Stimulated activated CD4-positive, alpha-beta T cell treated with anti-CD3 and anti-CD28 coated beads, Interleukin-12 subunit alpha, Interleukin-12 subunit beta, amount 100 ng/mL, for 4 hours (primary cell): ENCODE data around the gene RPL35.

Source experiments
- DNase-seq: peaks from one replicate; pipeline ENCODE4 v3.0.0-alpha.2; 2020

The RPL35 gene

GRCh38 chr9:124875501-124875900 lies 13.7 kb upstream of the RPL35 start:
- DNase-seq = no peak

GRCh38 chr9:124873664-124874063 lies 11.9 kb upstream of the RPL35 start:
- no peak for DNase-seq

GRCh38 chr9:124871156-124871561 lies 9.4 kb upstream of the RPL35 start:
- DNase-seq = no peak

GRCh38 chr9:124870723-124871122 lies 9.0 kb upstream of the RPL35 start:
- DNase-seq = no peak

DNA sequence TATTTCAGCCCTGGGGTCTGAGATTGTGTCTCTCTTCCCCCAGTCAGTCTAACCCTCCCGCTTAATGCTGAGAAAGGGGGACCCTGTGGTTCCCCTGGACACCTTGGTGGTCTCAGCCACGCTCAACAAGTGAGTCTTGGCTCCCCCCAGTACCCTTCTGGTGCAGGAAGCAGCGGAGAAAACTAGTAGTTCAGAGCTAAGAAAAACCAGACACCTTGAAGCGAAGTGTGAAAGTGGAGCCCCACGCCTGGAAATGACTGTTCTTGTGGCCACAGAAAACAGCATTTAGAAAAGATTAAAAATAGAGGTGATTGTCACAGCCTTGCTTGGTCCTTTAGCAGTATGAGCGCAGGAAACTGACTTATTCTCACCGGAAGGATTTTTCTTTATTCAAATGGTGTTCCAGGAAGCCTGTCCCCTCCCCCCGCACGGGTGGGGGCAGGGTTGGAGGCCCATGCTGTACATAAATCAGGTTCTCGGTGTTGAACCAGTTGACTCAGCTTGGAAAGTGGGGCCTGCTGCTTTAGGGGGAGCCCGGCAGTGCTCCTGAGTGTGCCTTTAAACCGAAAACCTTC lies 8.3 kb upstream of the RPL35 start:
- DNase-seq = peak; percentile 88

- DNase-seq = peak; percentile 43
Observed at GRCh38 chr9:124869466-124869985, 7.8 kb upstream of the RPL35 start.

DNA sequence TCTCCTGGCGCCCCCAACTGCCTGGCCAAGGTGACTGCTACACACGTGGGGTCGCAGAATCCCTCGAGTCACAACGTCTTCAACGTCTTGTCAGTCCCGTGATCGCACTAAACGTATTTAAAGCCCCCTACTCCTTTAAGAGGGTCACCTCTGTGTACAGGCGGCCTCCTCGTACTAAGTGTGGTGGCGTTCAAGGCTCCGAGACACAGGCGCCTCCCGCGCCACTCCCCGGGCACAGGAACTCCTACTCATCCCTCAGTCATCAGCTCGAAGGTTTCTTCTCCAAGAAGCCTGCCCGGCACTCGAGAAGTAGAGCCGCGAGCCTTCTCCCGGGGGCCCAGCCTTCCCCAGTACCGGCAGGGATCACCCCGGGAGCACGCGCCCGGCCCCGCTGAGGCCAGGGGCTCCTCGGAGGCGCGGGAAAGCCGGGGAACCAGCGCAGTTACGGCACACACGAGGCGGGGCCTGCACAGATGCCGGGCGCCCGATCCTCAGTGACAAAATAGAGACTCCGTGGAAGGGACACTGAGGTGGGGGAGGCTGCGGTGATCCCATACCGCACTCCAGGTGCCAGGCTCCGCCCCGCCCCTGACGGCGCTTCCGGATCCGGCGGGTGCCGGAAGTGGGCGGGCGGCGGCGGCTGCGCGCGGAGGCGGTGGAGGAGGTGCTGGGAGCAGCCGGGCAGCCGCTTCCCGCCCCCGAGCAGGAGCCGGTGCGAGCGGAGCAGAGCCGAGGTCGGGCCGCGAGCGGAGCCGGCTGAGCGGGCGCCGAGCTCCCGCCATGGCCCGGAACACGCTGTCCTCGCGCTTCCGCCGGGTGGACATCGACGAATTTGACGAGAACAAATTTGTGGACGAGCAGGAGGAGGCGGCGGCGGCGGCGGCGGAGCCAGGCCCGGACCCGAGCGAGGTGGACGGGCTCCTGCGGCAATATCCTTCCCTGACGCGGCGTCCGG lies 7.0 kb upstream of the RPL35 start:
- DNase-seq = peak; percentile 93

GRCh38 chr9:124863371-124863871 lies 1.7 kb upstream of the RPL35 start:
- no peak for DNase-seq

- no peak for DNase-seq
Observed at GRCh38 chr9:124860582-124861341, 995 bp downstream of the RPL35 start.

DNA sequence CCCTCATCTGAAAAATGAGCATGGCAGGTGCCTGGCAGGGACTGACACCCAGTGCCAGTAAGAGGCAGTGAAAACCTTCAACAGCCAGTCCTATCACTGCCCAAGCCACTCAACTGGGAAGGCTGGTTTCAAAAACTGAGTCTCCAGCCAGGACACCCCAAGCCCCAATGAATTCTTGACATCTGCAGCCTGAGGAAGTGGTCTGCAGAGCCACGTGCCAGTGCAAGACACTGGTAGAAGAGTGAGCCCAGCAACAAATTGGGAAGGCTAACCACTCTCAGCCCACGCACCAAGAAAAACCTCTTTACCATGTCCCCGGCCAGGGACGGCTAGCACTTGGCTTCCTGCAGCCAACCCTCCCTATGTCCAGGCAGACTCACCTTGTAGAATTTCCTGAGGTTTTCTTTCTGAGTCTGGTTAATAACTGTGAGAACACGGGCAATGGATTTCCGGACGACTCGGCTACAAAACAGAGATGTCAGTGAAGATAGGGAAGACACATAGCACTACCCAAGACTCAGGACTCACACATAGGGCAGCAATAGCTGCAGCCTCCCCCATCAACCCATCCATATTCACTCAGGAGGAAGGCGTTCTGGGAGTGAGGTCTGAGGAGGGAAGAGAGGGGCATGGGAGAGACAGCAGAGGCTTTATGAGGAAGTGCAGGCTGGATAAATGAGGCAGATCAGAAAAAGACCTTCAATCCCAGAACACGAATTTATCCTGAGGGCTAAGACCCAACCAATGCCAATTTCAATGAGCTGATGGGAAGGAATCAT lies 1.8 kb downstream of the RPL35 start:
- no peak for DNase-seq

DNA sequence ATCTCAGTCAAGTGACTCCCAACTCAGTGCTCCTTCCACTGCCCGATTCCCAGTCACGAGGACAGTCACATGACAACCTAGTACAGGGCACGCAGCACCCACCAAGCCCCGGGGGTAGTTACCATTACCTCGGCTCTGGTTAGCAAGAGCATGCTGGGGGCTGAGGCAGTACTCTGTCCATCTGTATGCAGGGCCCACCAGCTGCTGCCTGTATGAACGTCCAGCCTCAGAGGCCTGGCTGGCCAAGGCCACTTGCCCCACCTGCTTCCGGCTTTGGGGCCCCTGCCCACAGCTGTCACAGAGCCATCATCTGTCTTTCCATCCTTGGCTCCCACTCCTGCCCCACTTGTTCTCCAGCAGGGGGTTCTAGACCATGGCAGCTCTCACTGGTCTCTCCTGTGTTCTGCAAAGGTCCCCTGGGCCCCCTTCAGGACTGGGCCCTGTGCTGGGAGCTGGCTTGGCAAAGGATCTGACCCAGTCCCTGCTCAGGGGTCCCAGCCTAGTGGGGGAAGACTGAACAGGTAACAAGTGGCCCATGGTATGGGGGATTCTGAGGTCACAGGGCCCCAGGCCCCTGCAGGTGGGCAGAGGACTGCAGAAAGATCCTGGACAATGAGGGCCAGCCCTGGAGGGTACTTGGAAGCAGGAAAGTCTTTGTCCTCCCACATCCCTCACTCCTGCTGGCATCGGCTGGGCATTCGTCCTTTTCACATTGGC lies 3.3 kb downstream of the RPL35 start:
- DNase-seq = no peak

DNA sequence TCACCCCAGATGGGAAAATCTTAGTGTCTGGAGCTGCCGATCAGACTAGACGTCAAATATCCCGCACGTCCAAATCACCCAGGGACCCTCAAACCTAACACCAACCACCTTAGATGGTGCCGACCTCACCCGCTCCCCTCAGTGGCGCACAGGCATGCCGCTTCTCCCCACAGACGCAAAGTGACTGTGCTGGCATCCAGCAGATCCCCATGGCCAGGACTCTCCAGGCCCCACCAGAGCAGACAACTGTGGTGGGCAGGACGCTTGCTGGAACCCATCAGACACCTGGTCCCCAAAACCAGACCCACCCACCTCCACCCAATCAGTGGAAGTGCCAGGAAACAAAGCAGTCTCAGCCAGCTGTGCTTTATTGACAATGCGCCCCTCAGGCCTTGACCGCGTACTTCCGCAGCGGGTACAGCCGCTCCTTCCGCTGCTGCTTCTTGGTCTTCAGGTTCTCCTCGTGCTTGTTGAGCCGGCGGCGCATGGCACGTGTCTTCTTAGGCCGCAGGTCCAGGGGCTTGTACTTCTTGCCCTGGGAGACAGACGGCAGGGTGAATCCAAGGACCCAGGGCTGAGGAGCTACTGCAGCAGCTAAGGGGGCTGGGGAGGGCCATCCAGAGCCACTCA lies 4.1 kb downstream of the RPL35 start:
- DNase-seq = no peak

DNA sequence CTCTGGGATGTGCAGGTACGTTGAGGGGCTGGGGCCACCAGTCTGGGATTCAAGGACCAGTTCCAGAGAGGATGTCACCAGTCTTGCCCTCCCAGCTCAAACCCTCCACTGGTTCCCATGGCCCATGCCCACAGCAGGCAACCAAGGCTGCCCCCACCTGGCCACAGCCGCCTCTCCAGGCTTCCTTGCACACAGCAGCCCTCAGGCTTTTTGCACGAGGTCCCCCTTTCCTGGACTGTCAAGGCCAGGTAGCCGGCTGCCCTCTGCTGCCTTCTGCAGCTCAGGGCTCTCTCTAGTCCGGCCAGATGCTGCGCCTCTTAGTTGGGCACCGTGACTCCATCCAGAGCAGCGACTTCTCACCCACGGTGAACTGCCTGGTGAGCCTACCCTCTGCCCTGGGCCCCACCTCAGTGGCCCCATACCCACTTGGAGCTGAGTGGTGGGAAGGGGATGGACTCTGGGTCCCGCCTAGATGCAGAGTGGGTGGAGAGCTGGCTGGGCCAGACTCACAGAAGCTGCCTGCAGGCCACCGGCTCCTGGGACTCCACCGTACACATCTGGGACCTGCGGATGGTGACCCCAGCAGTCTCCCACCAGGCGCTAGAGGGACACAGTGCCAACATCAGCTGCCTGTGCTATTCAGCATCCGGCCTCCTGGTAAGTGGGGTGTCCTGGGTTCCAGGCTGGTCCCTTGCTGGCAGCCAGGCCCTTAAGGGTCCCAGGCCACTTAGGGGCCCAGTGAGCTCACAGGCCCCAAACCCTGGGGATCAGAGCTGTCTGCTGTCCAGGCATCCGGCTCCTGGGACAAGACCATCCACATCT lies 5.6 kb downstream of the RPL35 start:
- DNase-seq = peak; percentile 30

DNA sequence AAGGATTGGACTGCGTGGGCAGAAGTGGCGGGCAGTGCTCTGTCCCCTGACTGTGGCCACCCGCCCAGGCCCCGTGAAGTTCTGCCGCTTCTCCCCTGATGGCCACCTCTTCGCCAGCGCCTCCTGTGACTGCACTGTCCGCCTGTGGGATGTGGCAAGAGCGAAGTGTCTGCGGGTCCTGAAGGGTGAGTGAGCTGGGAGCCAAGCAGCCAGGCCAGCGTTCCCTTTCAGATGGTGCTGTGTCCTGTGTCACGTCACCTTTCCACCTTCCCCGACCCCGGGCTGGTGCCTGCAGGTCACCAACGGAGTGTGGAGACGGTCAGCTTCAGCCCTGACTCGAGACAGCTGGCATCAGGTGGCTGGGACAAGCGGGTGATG lies 6.2 kb downstream of the RPL35 start:
- DNase-seq = no peak

- DNase-seq = no peak
Observed at GRCh38 chr9:124854822-124855221, 6.9 kb downstream of the RPL35 start.

DNA sequence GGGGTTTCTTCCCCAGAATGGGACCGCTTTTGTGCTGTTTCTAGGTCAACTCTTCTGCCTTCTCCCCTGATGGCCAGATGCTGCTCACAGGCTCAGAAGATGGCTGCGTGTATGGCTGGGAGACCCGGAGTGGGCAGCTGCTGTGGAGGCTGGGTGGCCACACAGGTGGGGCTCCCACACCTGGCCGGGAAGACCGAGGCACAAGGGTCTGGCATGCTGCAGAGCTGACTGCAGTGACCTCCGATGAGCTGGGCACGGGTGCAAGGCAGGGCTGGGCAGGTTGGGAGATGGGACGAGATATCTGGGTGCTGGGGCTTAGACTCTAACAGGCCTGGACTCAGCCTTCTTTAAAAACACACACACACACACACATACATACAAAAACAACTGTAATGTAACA lies 7.6 kb downstream of the RPL35 start:
- no peak for DNase-seq

GRCh38 chr9:124853605-124854143 lies 8.1 kb downstream of the RPL35 start:
- no peak for DNase-seq

GRCh38 chr9:124852829-124853531 lies 8.8 kb downstream of the RPL35 start, which contains the start of gene WDR38:
Gene WDR38 (plus strand): TSS chr9:124853460. CDS start chr9:124853532, 72 bp downstream.
- DNase-seq = peak; percentile 75
